GM19193 (cell line): Measurements from ENCODE around the gene PLA2G15.

Experiments
- POLR2A ChIP-seq: IDR thresholded peaks from 4 replicates; pipeline ENCODE4 v1.6.1; 2011; ENCODE audit not compliant: insufficient read depth, insufficient read length; ENCODE audit errors: extremely low read depth

PLA2G15 gene

GRCh38 chr16:68244903-68245853, at the start of gene PLA2G15:
Gene PLA2G15 (plus strand): TSS chr16:68245373. CDS start chr16:68245427, 54 bp downstream.
- peak; percentile 46 for TF ChIP-seq POLR2A

GRCh38 chr16:68197250-68197649, 47.9 kb upstream of the PLA2G15 start:
- no peak for TF ChIP-seq POLR2A

- no peak for TF ChIP-seq POLR2A
Observed at GRCh38 chr16:68200088-68200783, 44.9 kb upstream of the PLA2G15 start.

DNA sequence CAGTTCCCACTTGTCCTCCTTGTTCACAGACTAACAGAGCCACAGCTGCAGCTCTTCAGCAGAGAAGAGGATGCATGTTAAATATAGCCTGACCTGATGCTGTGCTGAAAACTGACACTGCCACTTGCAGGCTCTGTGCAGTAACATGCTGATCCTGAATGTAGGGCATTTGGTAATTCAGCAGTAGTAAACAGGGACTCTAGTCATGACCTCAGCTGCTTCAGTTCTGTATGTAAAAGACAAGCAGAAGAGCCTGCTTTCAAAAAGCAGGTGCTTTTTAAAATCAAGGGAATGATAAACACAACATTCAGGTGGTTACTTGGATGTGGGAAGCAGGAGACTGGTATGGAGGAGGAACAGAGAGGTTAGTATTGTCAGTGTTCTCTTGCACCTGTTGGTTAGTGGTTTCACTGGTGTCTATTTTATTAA, 43.1 kb upstream of the PLA2G15 start:
- no peak for TF ChIP-seq POLR2A

GRCh38 chr16:68206245-68206644, 38.9 kb upstream of the PLA2G15 start:
- no peak for TF ChIP-seq POLR2A

DNA sequence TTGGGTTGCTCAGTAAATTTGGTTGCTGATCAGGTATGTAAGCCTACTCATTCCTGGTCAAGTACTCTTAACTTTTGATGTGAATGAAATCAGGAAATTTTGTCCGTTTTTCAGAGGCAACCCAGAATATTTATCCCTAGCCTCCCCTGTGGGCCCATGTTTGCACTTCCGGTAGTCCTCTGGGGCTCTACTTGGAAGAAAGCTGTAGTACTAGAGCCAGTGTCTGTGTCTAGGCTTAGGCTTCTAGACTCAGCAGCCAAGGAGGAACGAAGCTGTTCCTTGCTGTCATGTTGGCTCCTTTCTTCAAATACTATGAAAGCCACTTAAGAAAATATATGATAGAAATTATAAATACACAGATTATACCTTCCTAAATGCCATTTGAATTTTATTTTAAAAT, 30.4 kb upstream of the PLA2G15 start:
- no peak for TF ChIP-seq POLR2A

DNA sequence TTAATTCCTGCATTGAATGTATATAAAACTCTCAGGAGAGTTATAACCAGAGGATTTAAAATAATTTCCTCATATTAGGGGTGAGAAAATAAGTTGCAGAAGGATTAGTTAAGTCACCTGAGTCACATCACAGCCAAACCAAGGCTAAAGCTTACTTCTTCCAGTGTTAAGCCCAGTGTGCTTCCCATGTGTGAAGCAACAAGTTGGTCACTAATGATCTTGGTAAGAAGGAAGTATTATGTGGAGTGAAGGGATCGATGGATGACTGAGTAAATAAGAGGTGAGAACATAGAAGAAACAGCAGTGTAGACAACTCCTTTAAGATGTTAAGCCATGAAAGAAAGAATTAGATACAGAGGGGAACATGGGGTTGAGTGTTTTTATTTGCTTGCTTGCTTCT, 29.9 kb upstream of the PLA2G15 start:
- TF ChIP-seq POLR2A = no peak

- TF ChIP-seq POLR2A = no peak
Observed at GRCh38 chr16:68216240-68216639, 28.9 kb upstream of the PLA2G15 start.

- no peak for TF ChIP-seq POLR2A
Observed at GRCh38 chr16:68217506-68217905, 27.7 kb upstream of the PLA2G15 start.

- TF ChIP-seq POLR2A = no peak
Observed at GRCh38 chr16:68219725-68220351, 25.3 kb upstream of the PLA2G15 start.

GRCh38 chr16:68223072-68223471, 22.1 kb upstream of the PLA2G15 start:
- no peak for TF ChIP-seq POLR2A

- TF ChIP-seq POLR2A = no peak
Observed at GRCh38 chr16:68226116-68226515, 19.1 kb upstream of the PLA2G15 start.

GRCh38 chr16:68227183-68227793, 17.9 kb upstream of the PLA2G15 start:
- no peak for TF ChIP-seq POLR2A

- no peak for TF ChIP-seq POLR2A
Observed at GRCh38 chr16:68227850-68228553, 17.2 kb upstream of the PLA2G15 start.

- TF ChIP-seq POLR2A = no peak
Observed at GRCh38 chr16:68228652-68229051, 16.5 kb upstream of the PLA2G15 start.
